Renal cortex interstitium (tissue), 11 donors: ENCODE results near the gene EMP3. TPM values are rescaled to one million over a fixed set of nuclear protein-coding genes. Genes with fewer than 3 reads are reported as not detected.
"Not testable (repeated sequence)": the region's sequence is repeated elsewhere in the genome, so short reads cannot be mapped to it uniquely, and the experiment has no call there.

Experiments used
- DNase-seq, 11 donors: peaks; one replicate each; pipeline ENCODE4 v3.0.0-alpha.2; 2013; ENCODE audit warnings: low read depth in 9 of 11, low spot score in 4 of 11; ENCODE audit errors: extremely low read depth in 1 of 11
- polyA plus RNA-seq, 3 donors: library from polyadenylated mRNA; unstranded; fragments of 120-200 nt; gene quantifications; one replicate each; pipeline ENCODE4 v1.2.1, GENCODE V29; 2013; ENCODE audit not compliant: insufficient read length in 3 of 3

Gene EMP3
- polyA plus RNA-seq, 3 donors: 51.0 to 83.1 (median 67.0) TPM

DNA sequence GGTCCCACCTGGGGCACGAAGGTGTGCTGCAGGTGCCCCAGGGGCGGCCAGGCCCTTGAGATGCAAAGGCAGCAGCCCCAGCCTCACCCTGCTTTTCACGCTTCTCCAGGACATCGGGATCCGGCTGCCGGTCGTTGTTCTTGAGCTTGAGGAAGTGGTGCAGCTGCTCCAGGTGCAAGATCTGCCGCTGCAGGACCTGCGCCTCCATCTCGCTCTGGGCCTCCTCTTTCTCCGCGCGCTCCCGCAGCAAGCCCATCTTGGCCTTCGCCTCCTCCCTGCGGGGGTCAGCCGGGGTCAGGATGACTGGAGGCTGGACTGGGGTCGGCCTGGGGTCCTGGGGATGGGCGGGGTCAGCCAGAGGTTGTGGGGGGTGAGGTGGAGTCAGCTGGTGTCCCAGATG lies 21.5 kb upstream of the EMP3 start:
- DNase-seq: no peak

DNA sequence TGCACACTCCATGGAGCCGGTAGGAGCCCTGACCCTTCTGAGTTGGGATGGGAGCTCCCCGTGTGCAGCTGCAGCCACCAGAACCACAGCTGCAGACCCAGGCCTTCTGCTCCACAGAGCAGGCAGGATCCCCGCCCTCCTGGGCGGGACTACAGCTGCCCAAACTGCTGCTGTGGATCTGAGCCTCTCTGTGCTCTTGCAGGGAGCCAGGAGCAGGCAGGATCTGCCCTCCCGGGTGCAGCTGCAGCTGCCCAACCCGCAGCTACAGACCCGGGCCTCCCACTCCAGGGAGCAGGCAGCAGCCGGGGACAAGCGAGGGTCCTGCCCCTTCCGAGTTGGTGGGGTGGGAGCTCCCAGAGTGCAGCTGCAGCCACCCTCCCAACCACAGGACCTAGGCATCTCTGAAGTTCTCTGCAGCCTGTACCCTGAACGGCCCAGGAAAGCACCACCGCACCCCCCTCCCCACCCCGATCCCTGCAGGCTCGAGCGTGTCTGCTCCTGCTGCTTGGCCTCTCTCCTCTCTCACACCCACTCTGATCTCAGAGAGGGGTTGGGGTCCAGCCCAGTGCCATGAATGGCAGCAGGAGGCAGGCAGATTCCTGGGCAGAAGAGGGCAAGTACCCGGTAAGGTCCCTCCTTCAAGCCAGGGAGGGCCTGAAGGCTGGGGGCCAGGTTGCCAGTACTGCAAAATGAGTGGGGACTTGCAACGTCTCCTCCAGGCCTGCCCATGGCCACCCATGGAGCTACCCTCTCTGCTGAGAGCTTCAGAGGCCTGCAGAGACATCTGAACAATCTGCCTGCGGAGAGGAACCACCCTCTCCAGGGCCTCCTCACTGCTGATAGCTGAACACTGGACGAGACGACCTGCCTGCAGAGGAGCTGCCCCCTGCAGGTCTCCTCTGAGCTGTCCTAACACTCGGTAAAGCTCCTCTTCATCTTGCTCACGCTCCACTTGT lies 16.4 kb upstream of the EMP3 start:
- no peak for DNase-seq

DNA sequence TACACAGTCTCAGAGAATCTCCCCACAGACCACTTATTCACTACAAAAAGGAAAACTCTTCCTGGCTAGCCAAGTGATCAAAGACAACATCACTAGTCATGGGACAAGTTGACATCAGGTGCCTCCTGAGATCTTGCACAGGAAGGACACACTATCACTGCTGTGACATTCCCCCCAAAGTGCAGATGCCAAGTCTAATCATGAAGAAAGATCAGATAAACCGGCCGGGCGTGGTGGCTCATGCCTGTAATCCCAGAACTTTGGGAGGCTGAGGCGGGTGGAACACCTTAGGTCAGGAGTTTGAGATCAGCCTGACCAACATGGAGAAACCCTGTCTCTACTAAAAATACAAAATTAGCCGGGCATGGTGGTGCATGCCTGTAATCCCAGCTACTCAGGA lies 15.6 kb upstream of the EMP3 start:
- DNase-seq: not testable (repeated sequence)

- DNase-seq: no peak
Observed at GRCh38 chr19:48310227-48310626, 15.1 kb upstream of the EMP3 start.

GRCh38 chr19:48311384-48311783 lies 14.0 kb upstream of the EMP3 start:
- no peak for DNase-seq

DNA sequence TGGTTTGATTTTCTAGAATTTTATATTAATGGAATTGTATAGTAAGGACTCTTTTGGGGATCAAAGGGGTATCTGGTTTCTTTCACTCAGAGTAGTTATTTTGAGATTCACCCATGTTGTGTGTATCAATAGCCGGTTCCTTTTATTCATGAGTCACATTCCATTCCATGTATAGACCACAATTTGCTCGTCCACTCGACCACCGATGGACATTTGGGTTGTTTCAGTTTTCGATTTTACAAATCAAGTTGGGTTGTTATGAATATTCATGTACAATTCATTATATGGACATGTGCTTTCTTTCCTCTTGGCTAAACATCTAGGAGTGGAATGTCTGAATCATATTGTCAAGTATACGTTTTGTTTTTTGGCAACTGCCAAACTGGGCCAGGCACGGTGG lies 9.6 kb upstream of the EMP3 start:
- no peak for DNase-seq

GRCh38 chr19:48317708-48317960 lies 7.7 kb upstream of the EMP3 start:
- not testable (repeated sequence) for DNase-seq

GRCh38 chr19:48318286-48318987 lies 6.9 kb upstream of the EMP3 start:
- no peak for DNase-seq

GRCh38 chr19:48319647-48320541 lies 5.5 kb upstream of the EMP3 start:
- peak in 1 of 11 donors; percentile 67 for DNase-seq

DNA sequence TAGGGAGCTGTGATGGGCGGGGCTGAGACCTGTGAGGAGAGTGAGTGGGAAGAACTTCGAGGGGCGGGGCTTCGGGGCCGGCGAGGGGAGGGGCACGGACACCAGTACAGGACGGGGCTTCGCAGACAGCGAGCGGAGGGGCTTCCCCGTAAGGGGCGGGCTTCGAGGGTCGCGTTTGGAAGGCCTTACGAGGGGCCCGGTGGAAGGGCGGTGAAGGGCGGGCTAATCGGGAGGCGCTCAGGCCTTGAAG lies 4.1 kb upstream of the EMP3 start:
- peak in 6 of 11 donors; percentile 84 to 92 (median 90) for DNase-seq

- DNase-seq: peak in 9 of 11 donors; percentile 87 to 97 (median 95)
Observed at GRCh38 chr19:48321622-48322591, 3.4 kb upstream of the EMP3 start.

DNA sequence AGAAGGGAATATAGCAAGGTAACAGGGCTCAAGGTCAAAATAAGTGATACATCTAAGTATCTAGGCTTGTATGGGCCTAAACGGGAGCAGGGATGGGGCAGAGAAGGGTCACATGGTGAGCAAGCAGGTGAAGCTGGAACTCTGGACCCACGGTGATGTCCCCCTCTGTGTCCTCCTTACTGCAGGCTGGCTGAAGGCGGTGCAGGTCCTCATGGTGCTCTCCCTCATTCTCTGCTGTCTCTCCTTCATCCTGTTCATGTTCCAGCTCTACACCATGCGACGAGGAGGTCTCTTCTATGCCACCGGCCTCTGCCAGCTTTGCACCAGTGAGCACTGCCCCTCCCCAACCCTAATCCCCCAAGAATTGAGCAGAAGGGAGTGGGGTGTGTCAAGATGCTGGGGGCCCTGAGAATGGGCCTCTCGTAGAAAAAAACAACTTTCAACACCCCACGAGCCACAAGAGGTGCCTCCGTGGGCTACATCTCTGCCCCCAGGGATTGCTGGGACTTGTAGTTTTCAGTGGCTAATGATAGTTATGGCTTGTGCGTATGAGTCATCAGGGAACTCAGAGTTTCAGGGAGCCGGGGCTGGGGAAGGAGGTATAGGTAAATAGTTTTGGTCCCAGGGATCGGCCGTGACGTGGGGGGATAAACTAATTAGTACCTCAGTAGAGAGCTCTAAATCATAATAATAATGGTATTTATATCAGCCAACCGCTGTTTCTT lies 4.0 kb downstream of the EMP3 start:
- no peak for DNase-seq

GRCh38 chr19:48330012-48330681 lies 4.8 kb downstream of the EMP3 start:
- DNase-seq: peak in 5 of 11 donors; percentile 71 to 87 (median 81)

DNA sequence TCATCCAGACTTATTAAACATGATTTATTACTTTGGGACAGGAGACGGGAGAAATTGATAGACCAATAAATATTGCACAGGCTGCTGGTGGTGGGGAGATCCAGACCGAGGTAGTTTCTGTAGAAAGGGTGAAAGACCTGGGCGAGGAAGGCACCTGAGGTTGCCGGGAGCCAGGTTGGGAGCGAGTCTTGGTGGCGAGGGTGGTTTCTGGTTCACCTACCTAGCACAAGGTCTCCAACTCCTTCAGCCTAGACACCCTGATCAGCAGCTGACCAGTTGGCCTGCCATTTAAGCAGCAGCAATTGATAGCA lies 7.0 kb downstream of the EMP3 start:
- no peak for DNase-seq

- peak in 8 of 11 donors; percentile 89 to 97 (median 94) for DNase-seq
Observed at GRCh38 chr19:48332662-48333466, 7.5 kb downstream of the EMP3 start.

DNA sequence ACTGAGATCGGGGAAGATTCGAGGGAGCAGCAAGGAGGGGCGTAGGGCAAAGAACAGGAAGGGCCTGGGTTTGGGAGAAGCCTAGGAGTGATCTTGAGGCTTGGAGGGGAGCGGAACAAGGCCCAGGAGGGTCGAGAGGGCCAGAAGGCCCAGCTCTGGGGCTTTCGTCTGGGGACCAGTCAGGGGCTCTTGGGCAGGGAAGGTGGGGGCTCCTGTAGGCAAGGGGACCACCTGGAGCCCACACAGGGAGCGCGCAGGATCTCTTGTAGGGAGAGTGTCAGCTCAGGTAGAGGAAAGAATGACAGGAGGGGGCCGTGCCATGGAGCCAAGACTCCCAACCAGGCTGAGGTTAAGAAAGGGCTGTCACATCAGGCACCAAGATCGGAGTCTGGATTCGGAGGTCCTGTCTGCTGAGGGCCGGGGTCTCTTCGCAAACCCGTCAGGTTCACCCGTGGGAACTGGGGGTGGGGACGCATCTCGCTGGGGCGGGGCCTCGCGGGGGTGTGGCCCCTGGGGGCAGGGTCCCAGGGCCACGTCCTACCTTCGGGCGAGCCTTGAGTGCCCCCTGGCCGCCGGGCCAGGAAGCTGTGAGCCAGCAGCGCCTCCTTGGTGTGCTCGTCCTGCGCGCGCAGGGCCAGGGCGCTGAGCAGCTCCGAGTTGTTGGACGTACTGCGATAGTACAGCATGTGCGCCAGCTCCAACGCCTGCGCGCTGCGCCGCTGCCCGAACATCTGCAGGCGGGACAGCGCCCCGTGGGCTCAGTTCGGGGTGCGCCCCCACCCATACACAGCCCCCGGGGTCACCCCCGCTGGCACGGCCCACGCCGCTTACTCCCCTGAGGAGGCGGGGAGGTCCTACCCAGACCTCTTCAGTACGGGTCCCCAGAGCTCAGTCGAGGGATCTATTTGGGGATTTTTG lies 8.4 kb downstream of the EMP3 start:
- peak in 4 of 11 donors; percentile 75 to 82 (median 78) for DNase-seq
